22Rv1 (cell line): Measurements from ENCODE around the gene PRR7.

ENCODE experiments used
- ZFX ChIP-seq: fragments of 450-650 bp; IDR thresholded peaks from 2 replicates; pipeline ENCODE4 v1.6.1; 2017; ENCODE audit warnings: antibody characterized with exemption, borderline replicate concordance
- TF ChIP-seq, protein P1 (sequence below): fragments of 450-650 bp; IDR thresholded peaks from 2 replicates; pipeline ENCODE4 v1.5.1; 2017; ENCODE audit warnings: mild to moderate bottlenecking

DNA sequence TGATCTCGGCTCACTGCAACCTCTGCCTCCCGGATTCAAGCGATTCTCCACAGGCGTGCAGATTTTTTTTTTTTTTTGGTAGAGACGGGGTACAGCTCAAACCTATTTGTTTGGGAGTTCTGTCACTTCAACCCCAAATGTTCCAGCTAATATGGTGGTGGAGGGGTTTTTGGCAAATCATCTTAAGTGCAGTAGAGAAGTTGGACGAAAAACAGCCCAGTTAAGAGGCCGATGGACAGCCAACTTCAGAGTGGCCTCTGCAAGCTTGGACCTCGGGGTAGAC, 756 bp upstream of the PRR7 start:
- TF ChIP-seq, protein P1, sequence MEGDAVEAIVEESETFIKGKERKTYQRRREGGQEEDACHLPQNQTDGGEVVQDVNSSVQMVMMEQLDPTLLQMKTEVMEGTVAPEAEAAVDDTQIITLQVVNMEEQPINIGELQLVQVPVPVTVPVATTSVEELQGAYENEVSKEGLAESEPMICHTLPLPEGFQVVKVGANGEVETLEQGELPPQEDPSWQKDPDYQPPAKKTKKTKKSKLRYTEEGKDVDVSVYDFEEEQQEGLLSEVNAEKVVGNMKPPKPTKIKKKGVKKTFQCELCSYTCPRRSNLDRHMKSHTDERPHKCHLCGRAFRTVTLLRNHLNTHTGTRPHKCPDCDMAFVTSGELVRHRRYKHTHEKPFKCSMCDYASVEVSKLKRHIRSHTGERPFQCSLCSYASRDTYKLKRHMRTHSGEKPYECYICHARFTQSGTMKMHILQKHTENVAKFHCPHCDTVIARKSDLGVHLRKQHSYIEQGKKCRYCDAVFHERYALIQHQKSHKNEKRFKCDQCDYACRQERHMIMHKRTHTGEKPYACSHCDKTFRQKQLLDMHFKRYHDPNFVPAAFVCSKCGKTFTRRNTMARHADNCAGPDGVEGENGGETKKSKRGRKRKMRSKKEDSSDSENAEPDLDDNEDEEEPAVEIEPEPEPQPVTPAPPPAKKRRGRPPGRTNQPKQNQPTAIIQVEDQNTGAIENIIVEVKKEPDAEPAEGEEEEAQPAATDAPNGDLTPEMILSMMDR = no peak
- TF ChIP-seq ZFX = no peak
